HepG2 (cell line): ENCODE results near the gene TBXA2R. TPM values are rescaled to one million over a fixed set of nuclear protein-coding genes. Genes with fewer than 3 reads are reported as not detected.

ENCODE experiments used
- CBX2 ChIP-seq, 2 experiments: fragments of 200-600 bp in 1 of 2; sonication (generic); formaldehyde crosslinking in 1 of 2; IDR thresholded peaks; 2 replicates each; pipeline versions ENCODE4 v1.7.0 to v1.8.1; 2018 to 2022; ENCODE audit warnings: low read depth in 2 of 2, low read length in 1 of 2, mild to moderate bottlenecking in 1 of 2, missing genetic modification reagents in 1 of 2
- ESRRA ChIP-seq: sonication (generic); formaldehyde crosslinking; IDR thresholded peaks from 2 replicates; pipeline ENCODE4 v1.5.1; 2020; ENCODE audit warnings: mild to moderate bottlenecking, low read depth, missing genetic modification reagents
- HOXA7 ChIP-seq: sonication (generic); formaldehyde crosslinking; IDR thresholded peaks from 2 replicates; pipeline ENCODE4 v1.8.1; 2022; ENCODE audit warnings: mild to moderate bottlenecking, missing genetic modification reagents, moderate library complexity
- MEIS2 ChIP-seq: sonication (generic); formaldehyde crosslinking; IDR thresholded peaks from 2 replicates; pipeline ENCODE4 v1.9.0; 2021; ENCODE audit warnings: mild to moderate bottlenecking, missing genetic modification reagents
- NFE2L2 ChIP-seq: fragments of 150-350 bp; IDR thresholded peaks from 2 replicates; pipeline ENCODE4 v1.6.1; 2014; ENCODE audit warnings: low read length
- NFIB ChIP-seq: sonication (generic); formaldehyde crosslinking; IDR thresholded peaks from 2 replicates; pipeline ENCODE4 v1.9.0; 2021; ENCODE audit warnings: missing genetic modification reagents, mild to moderate bottlenecking, borderline replicate concordance
- NR1H2 ChIP-seq: sonication (generic); formaldehyde crosslinking; IDR thresholded peaks from 2 replicates; pipeline ENCODE4 v1.8.1; 2022; ENCODE audit warnings: low read depth, missing genetic modification reagents, borderline replicate concordance
- PAF1 ChIP-seq: IDR thresholded peaks from 2 replicates; pipeline ENCODE4 v1.6.1; 2016; ENCODE audit warnings: missing genetic modification reagents, missing compliant biosample characterization
- PRPF4 ChIP-seq: fragments of 200-400 bp; formaldehyde crosslinking; IDR thresholded peaks from 2 replicates; pipeline ENCODE4 v1.6.1; 2016; ENCODE audit warnings: low read length, low read depth; ENCODE audit not compliant: poor library complexity, severe bottlenecking
- RBM39 ChIP-seq: fragments of 200-400 bp; formaldehyde crosslinking; IDR thresholded peaks from one replicate; pipeline ENCODE4 v1.6.1; 2018; ENCODE audit warnings: antibody characterized with exemption, mild to moderate bottlenecking, low read depth, low read length; ENCODE audit not compliant: poor library complexity, severe bottlenecking
- SNRNP70 ChIP-seq: fragments of 200-400 bp; formaldehyde crosslinking; IDR thresholded peaks from 2 replicates; pipeline ENCODE4 v1.6.1; 2017; ENCODE audit warnings: mild to moderate bottlenecking, low read depth, low read length, moderate library complexity
- SP5 ChIP-seq: IDR thresholded peaks from 2 replicates; pipeline ENCODE4 v1.6.1; 2016; ENCODE audit warnings: low read depth, borderline replicate concordance
- YEATS2 ChIP-seq: sonication (generic); formaldehyde crosslinking; IDR thresholded peaks from 2 replicates; pipeline ENCODE4 v1.4.0; 2020; ENCODE audit warnings: missing genetic modification reagents, borderline replicate concordance
- ZFX ChIP-seq: sonication (generic); formaldehyde crosslinking; IDR thresholded peaks from 2 replicates; pipeline ENCODE4 v1.4.0; 2020; ENCODE audit warnings: mild to moderate bottlenecking, low read depth, missing genetic modification reagents, moderate library complexity
- ZKSCAN5 ChIP-seq: sonication (generic); formaldehyde crosslinking; IDR thresholded peaks from 2 replicates; pipeline ENCODE4 v1.5.1; 2020; ENCODE audit warnings: mild to moderate bottlenecking, missing genetic modification reagents
- ZMYM3 ChIP-seq: sonication (generic); formaldehyde crosslinking; IDR thresholded peaks from 2 replicates; pipeline ENCODE4 v1.5.1; 2020; ENCODE audit warnings: mild to moderate bottlenecking, missing genetic modification reagents
- ZNF34 ChIP-seq: sonication (generic); formaldehyde crosslinking; IDR thresholded peaks from 2 replicates; pipeline ENCODE4 v1.4.0; 2020; ENCODE audit warnings: mild to moderate bottlenecking, missing genetic modification reagents, borderline replicate concordance
- ZNF552 ChIP-seq: sonication (generic); formaldehyde crosslinking; IDR thresholded peaks from 2 replicates; pipeline ENCODE4 v1.9.0; 2022; ENCODE audit warnings: missing genetic modification reagents, mild to moderate bottlenecking, borderline replicate concordance
- ZNF564 ChIP-seq: sonication (generic); formaldehyde crosslinking; IDR thresholded peaks from 2 replicates; pipeline ENCODE4 v1.8.1; 2023; ENCODE audit warnings: mild to moderate bottlenecking, missing genetic modification reagents
- ZNF777 ChIP-seq: sonication (generic); formaldehyde crosslinking; IDR thresholded peaks from 2 replicates; pipeline ENCODE4 v1.4.0; 2020; ENCODE audit warnings: missing genetic modification reagents
- polyA plus RNA-seq, 8 experiments: library from polyadenylated mRNA; depleted of rRNA in 3 of 8; stranded (reverse) in 7 of 8; unstranded in 1 of 8; fragments of >200 nt; fragmentation: Illumina TruSeq in 4 of 8; extraction: Trizol in 4 of 8; gene quantifications; 2 replicates each; pipeline versions ENCODE4 v1.2.1 to v1.2.3, GENCODE V29; 2011 to 2016; ENCODE audit warnings: low read depth in 4 of 8, missing spikeins in 1 of 8, mixed read lengths in 1 of 8; ENCODE audit not compliant: insufficient read depth in 1 of 8
- total RNA-seq, 5 experiments: library from RNA; depleted of rRNA; stranded (reverse); fragments of >200 nt; fragmentation: Illumina TruSeq; extraction: Trizol; gene quantifications; 2 replicates each; pipeline ENCODE4 v1.2.3, GENCODE V29; 2016; ENCODE audit warnings: low read depth in 1 of 5
- TF ChIP-seq, protein P1 (sequence below): sonication (generic); formaldehyde crosslinking; IDR thresholded peaks from 2 replicates; pipeline ENCODE4 v1.8.1; 2023; ENCODE audit warnings: mild to moderate bottlenecking, inconsistent platforms, moderate library complexity, missing genetic modification reagents, borderline replicate concordance
- TF ChIP-seq, protein P2 (sequence below): sonication (generic); formaldehyde crosslinking; IDR thresholded peaks from 2 replicates; pipeline ENCODE4 v1.4.0; 2020; ENCODE audit warnings: missing genetic modification reagents
- TF ChIP-seq, protein P3 (sequence below): sonication (generic); formaldehyde crosslinking; IDR thresholded peaks from 2 replicates; pipeline ENCODE4 v1.9.0; 2022; ENCODE audit warnings: low read depth, missing genetic modification reagents
- TF ChIP-seq, protein P4 (sequence below): sonication (generic); formaldehyde crosslinking; IDR thresholded peaks from 2 replicates; pipeline ENCODE4 v1.4.0; 2020; ENCODE audit warnings: missing genetic modification reagents; ENCODE audit errors: not compliant biosample characterization
- TF ChIP-seq, protein P5 (sequence below): IDR thresholded peaks from 2 replicates; pipeline ENCODE4 v1.6.1; 2016; ENCODE audit warnings: low read depth

Gene TBXA2R
- total and polyA plus RNA-seq, 2 of the 13 experiments (the other 11 are each of a cell fraction or from before 2014, with no cell fraction given): 0.09 TPM; not detected in 1

DNA sequence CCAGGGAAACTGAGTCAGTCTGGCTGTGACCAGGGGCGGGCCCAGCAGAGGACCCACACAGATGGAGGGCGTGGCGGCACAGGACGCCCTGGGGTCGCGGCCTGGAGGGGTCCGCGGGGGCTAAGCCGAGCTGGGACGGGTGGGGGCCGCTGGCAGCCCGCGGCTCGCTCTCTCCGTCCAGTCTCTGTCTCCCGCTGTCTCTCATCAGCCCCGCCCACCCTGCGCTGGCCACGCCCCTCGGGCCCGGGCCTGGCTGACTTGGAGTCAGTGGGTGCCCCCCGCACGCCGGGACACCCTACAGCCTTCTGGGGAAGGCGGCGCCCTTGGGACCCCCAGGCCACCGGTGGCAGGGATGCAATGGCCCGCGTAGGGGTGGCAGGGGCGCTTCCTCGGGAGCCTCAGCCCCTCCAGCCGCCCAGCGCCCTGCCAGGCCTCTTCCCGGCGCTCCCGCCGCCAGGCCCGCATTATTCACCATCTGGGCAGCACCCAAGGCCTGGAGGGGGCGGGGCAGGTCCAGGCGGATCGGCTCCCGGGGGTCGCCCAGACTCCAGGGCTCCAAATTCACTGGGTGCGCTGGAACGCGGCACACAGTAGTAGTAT lies at the start of gene TBXA2R (continued):
- TF ChIP-seq NFIB (CRISPR knock-in tag) (no peak), PRPF4 (no peak), SNRNP70 (no peak), ZMYM3 (no peak), HOXA7 (no peak), NFE2L2 (no peak), ESRRA (no peak), SP5 (peak; percentile 17; the same call in 1 of the 2 replicates), PAF1 (no peak), ZNF777 (CRISPR knock-in tag) (0 out of 2 replicates have a peak, but pooled peaks have one; percentile 63), ZFX (CRISPR knock-in tag) (peak; percentile 61), YEATS2 (CRISPR knock-in tag) (no peak), ZKSCAN5 (CRISPR knock-in tag) (no peak), NR1H2 (CRISPR knock-in tag) (no peak), MEIS2 (CRISPR knock-in tag) (no peak), ZNF552 (CRISPR knock-in tag) (no peak), ZNF34 (no peak), CBX2 (IDR thresholded peaks at IDR 0.05; ENCODE audit: low read depth, low read length) (no peak), CBX2 (CRISPR knock-in tag; IDR thresholded peaks at IDR 0.05; ENCODE audit: low read depth) (no peak), ZNF564 (no peak), RBM39 (peak; percentile 42)
- TF ChIP-seq, protein P1, sequence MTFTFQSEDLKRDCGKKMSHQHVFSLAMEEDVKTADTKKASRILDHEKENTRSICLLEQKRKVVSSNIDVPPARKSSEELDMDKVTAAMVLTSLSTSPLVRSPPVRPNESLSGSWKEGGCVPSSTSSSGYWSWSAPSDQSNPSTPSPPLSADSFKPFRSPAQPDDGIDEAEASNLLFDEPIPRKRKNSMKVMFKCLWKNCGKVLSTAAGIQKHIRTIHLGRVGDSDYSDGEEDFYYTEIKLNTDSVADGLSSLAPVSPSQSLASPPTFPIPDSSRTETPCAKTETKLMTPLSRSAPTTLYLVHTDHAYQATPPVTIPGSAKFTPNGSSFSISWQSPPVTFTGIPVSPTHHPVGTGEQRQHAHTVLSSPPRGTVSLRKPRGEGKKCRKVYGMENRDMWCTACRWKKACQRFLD (CRISPR knock-in tag): no peak
- TF ChIP-seq, protein P2, sequence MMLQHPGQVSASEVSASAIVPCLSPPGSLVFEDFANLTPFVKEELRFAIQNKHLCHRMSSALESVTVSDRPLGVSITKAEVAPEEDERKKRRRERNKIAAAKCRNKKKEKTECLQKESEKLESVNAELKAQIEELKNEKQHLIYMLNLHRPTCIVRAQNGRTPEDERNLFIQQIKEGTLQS (CRISPR knock-in tag): no peak
- TF ChIP-seq, protein P3, sequence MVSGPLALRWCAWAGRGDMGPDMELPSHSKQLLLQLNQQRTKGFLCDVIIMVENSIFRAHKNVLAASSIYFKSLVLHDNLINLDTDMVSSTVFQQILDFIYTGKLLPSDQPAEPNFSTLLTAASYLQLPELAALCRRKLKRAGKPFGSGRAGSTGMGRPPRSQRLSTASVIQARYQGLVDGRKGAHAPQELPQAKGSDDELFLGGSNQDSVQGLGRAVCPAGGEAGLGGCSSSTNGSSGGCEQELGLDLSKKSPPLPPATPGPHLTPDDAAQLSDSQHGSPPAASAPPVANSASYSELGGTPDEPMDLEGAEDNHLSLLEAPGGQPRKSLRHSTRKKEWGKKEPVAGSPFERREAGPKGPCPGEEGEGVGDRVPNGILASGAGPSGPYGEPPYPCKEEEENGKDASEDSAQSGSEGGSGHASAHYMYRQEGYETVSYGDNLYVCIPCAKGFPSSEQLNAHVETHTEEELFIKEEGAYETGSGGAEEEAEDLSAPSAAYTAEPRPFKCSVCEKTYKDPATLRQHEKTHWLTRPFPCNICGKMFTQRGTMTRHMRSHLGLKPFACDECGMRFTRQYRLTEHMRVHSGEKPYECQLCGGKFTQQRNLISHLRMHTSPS (CRISPR knock-in tag): 0 out of 2 replicates have a peak, but pooled peaks have one; percentile 5
- TF ChIP-seq, protein P4, sequence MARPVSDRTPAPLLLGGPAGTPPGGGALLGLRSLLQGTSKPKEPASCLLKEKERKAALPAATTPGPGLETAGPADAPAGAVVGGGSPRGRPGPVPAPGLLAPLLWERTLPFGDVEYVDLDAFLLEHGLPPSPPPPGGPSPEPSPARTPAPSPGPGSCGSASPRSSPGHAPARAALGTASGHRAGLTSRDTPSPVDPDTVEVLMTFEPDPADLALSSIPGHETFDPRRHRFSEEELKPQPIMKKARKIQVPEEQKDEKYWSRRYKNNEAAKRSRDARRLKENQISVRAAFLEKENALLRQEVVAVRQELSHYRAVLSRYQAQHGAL (CRISPR knock-in tag): no peak
- TF ChIP-seq, protein P5, sequence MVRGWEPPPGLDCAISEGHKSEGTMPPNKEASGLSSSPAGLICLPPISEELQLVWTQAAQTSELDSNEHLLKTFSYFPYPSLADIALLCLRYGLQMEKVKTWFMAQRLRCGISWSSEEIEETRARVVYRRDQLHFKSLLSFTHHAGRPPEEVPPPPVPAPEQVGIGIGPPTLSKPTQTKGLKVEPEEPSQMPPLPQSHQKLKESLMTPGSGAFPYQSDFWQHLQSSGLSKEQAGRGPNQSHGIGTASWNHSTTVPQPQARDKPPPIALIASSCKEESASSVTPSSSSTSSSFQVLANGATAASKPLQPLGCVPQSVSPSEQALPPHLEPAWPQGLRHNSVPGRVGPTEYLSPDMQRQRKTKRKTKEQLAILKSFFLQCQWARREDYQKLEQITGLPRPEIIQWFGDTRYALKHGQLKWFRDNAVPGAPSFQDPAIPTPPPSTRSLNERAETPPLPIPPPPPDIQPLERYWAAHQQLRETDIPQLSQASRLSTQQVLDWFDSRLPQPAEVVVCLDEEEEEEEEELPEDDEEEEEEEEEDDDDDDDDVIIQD (CRISPR knock-in tag): no peak
